K562 (cell line): ENCODE measurements around the gene ZP1. TPM values are rescaled to one million over a fixed set of nuclear protein-coding genes. Genes with fewer than 3 reads are reported as not detected.

Experiments used
- ATAC-seq: fragments of 200-7000 bp; cut with Tn5 transposase; 3 replicates; pipeline ENCODE4 v1.9.1; 2020; ENCODE audit warnings: moderate library complexity
- BruUV-seq: library from RNA; stranded (reverse); fragments of 400-500 nt; replicated peaks from 2 replicates; lab custom pipeline; 2021; lab: Mats Ljungman, UMichigan
- CTCF ChIA-PET: fragments of 300-600 bp; formaldehyde crosslinking; extraction: SDS; loops from one replicate; lab custom pipeline; 2021; ENCODE audit warnings: low intra/inter-chr PET ratio; lab: Yijun Ruan, JAX
- POLR2A ChIA-PET: fragments of 300-600, 350-650 bp; sonication (Branson Sonifier 250); formaldehyde crosslinking; extraction: SDS; loops from one replicate; lab custom pipeline; 2021; ENCODE audit warnings: antibody characterized with exemption, inconsistent platforms; lab: Yijun Ruan, JAX
- DNase-seq, 4 experiments: peaks; one replicate each; pipeline versions ENCODE4 v3.0.0 to v3.0.0-alpha.2; 2011 to 2018; ENCODE audit warnings: low spot score in 3 of 4, mixed read lengths in 3 of 4; ENCODE audit errors: extremely low read depth in 1 of 4
- FAIRE-seq: peaks from 2 replicates; lab custom pipeline; 2011; peaks lifted over from hg19 to GRCh38; lab: Jason Lieb, UNC
- H2AFZ ChIP-seq: 2 replicates; pipeline ENCODE4 v1.6.0; 2011; ENCODE audit warnings: low read depth, low read length, control low read depth, inconsistent platforms
- H3K27ac ChIP-seq: fragments of 200-600 bp; 3 replicates; pipeline ENCODE4 v1.8.0; 2011; ENCODE audit warnings: low read depth, mild to moderate bottlenecking, control low read depth, inconsistent platforms, low read length, moderate library complexity, mixed read lengths; ENCODE audit errors: extremely low read depth
- H3K27me3 ChIP-seq, 2 experiments: fragments of 300-600 bp in 1 of 2; 2 replicates in 1 of 2; 3 replicates in 1 of 2; pipeline versions ENCODE4 v1.6.0 to v1.8.0; 2011; ENCODE audit warnings: inconsistent platforms in 2 of 2, low read length in 2 of 2, mild to moderate bottlenecking in 1 of 2, mixed read lengths in 1 of 2, moderate library complexity in 1 of 2; ENCODE audit not compliant: control insufficient read depth in 2 of 2, insufficient read depth in 2 of 2
- H3K36me3 ChIP-seq: fragments of 300-600 bp; 3 replicates; pipeline ENCODE4 v1.8.0; 2011; ENCODE audit warnings: mild to moderate bottlenecking, low read length, inconsistent platforms; ENCODE audit not compliant: control insufficient read depth, insufficient read depth
- H3K4me1 ChIP-seq, 2 experiments: fragments of 200-600 bp in 1 of 2; replicated peaks in 1 of 2; 2 replicates in 1 of 2; 3 replicates in 1 of 2; pipeline versions ENCODE4 v1.5.1 to v1.8.0; 2011; ENCODE audit warnings: inconsistent platforms in 2 of 2, low read length in 2 of 2, mild to moderate bottlenecking in 1 of 2, mixed read lengths in 1 of 2, moderate library complexity in 1 of 2; ENCODE audit not compliant: control insufficient read depth in 2 of 2, insufficient read depth in 2 of 2
- H3K4me2 ChIP-seq: 2 replicates; pipeline ENCODE4 v1.6.1; 2011; ENCODE audit warnings: low read length, control low read depth, inconsistent platforms, mixed read lengths; ENCODE audit not compliant: insufficient read depth
- H3K4me3 ChIP-seq: fragments of 200-600 bp; sonication (generic), shearing (Covaris generic); 2 replicates; pipeline ENCODE4 v1.5.1; 2016; ENCODE audit warnings: control low read depth, inconsistent platforms
- H3K79me2 ChIP-seq: fragments of 200-600 bp; 3 replicates; pipeline ENCODE4 v1.8.0; 2011; ENCODE audit warnings: low read length, inconsistent platforms; ENCODE audit not compliant: control insufficient read depth, insufficient read depth
- H3K9ac ChIP-seq, 2 experiments: 2 replicates each; pipeline versions ENCODE4 v1.6.0 to v1.6.1; 2011; ENCODE audit warnings: low read depth in 2 of 2, low read length in 2 of 2, control low read depth in 1 of 2, inconsistent platforms in 1 of 2, mild to moderate bottlenecking in 1 of 2, mixed read lengths in 1 of 2; ENCODE audit not compliant: insufficient read depth in 1 of 2
- H3K9me1 ChIP-seq: one replicate; pipeline ENCODE4 v1.6.0; 2011; ENCODE audit warnings: inconsistent platforms, mild to moderate bottlenecking, low read length, moderate library complexity; ENCODE audit not compliant: control insufficient read depth, insufficient read depth
- H3K9me3 ChIP-seq: replicated peaks from 2 replicates; pipeline ENCODE4 v1.5.1; 2011; ENCODE audit warnings: low read depth, low read length, inconsistent platforms; ENCODE audit not compliant: control insufficient read depth, insufficient read depth
- H4K20me1 ChIP-seq: replicated peaks from 2 replicates; pipeline ENCODE4 v1.6.1; 2011; ENCODE audit warnings: low read length, inconsistent platforms, mixed read lengths; ENCODE audit not compliant: control insufficient read depth, insufficient read depth
- ARID1B ChIP-seq: fragments of 450-650 bp; IDR thresholded peaks from 2 replicates; pipeline ENCODE4 v1.6.1; 2016; ENCODE audit warnings: antibody characterized with exemption, mild to moderate bottlenecking, inconsistent platforms
- ATF3 ChIP-seq, 2 experiments: fragments of 450-650 bp in 1 of 2; sonication (generic) in 1 of 2; formaldehyde crosslinking in 1 of 2; IDR thresholded peaks in 1 of 2; conservative IDR thresholded peaks in 1 of 2; 2 replicates each; pipeline versions ENCODE4 v1.6.1 to v1.8.1; 2016 to 2023; ENCODE audit warnings: mild to moderate bottlenecking in 2 of 2, moderate library complexity in 2 of 2, inconsistent platforms in 1 of 2, missing genetic modification reagents in 1 of 2
- DMBX1 ChIP-seq: fragments of 250-450 bp; sonication (Bioruptor Pico); IDR thresholded peaks from 2 replicates; pipeline ENCODE4 v1.8.0; 2022; ENCODE audit warnings: inconsistent platforms, mild to moderate bottlenecking, moderate library complexity, borderline replicate concordance
- E2F8 ChIP-seq: fragments of 450-650 bp; IDR thresholded peaks from 2 replicates; pipeline ENCODE4 v1.7.1; 2018; ENCODE audit warnings: mild to moderate bottlenecking, low read depth; ENCODE audit not compliant: partially characterized antibody
- FOXA1 ChIP-seq: fragments of 450-650 bp; IDR thresholded peaks from 2 replicates; pipeline ENCODE4 v1.6.1; 2016; ENCODE audit warnings: mild to moderate bottlenecking, borderline replicate concordance
- FOXK2 ChIP-seq, 2 experiments: fragments of 450-650 bp; IDR thresholded peaks in 1 of 2; conservative IDR thresholded peaks in 1 of 2; 2 replicates each; pipeline ENCODE4 v1.6.1; 2016; ENCODE audit warnings: low read depth in 2 of 2, mild to moderate bottlenecking in 1 of 2
- GABPB1 ChIP-seq: sonication (generic); formaldehyde crosslinking; IDR thresholded peaks from 2 replicates; pipeline ENCODE4 v1.8.0; 2022; ENCODE audit warnings: mild to moderate bottlenecking, missing genetic modification reagents
- GATA2 ChIP-seq: sonication (generic); formaldehyde crosslinking; IDR thresholded peaks from 2 replicates; pipeline ENCODE4 v1.4.0; 2020; ENCODE audit warnings: mild to moderate bottlenecking, missing genetic modification reagents
- KDM1A ChIP-seq, 2 experiments: fragments of 450-650 bp; IDR thresholded peaks; 2 replicates each; pipeline ENCODE4 v1.6.1; 2016; ENCODE audit warnings: mild to moderate bottlenecking in 2 of 2
- MAFK ChIP-seq: IDR thresholded peaks from 2 replicates; pipeline ENCODE4 v1.6.1; 2011; ENCODE audit warnings: low read length, improper control_type of control experiment
- NFE2 ChIP-seq: IDR thresholded peaks from 2 replicates; pipeline ENCODE4 v1.6.1; 2014; ENCODE audit warnings: antibody characterized with exemption, low read depth
- PHF21A ChIP-seq: fragments of 450-650 bp; IDR thresholded peaks from 2 replicates; pipeline ENCODE4 v1.6.1; 2017; ENCODE audit warnings: low read depth, borderline replicate concordance
- RNF2 ChIP-seq: sonication (generic); IDR thresholded peaks from 2 replicates; pipeline ENCODE4 v1.6.1; 2016
- SAFB2 ChIP-seq: fragments of 200-400 bp; formaldehyde crosslinking; IDR thresholded peaks from 2 replicates; pipeline ENCODE4 v1.6.1; 2018; ENCODE audit warnings: borderline replicate concordance, low read length, low read depth, moderate library complexity; ENCODE audit not compliant: severe bottlenecking
- ZBTB12 ChIP-seq: fragments of 250-450 bp; sonication (Bioruptor Pico); IDR thresholded peaks from 2 replicates; pipeline ENCODE4 v1.4.0; 2020
- ZNF316 ChIP-seq: fragments of 450-650 bp; IDR thresholded peaks from 2 replicates; pipeline ENCODE4 v1.6.1; 2016
- ZNF778 ChIP-seq: fragments of 450-650 bp; formaldehyde crosslinking; IDR thresholded peaks from 2 replicates; pipeline ENCODE4 v1.4.0; 2020; ENCODE audit warnings: mild to moderate bottlenecking, moderate library complexity
- WGBS: fragments of 100-300 bp; shearing (Covaris generic); methylation state at CpG from one replicate; pipeline ENCODE4 v1.1.6; 2016; ENCODE audit warnings: low coverage, mixed read lengths; ENCODE audit not compliant: insufficient coverage; ENCODE audit errors: missing lambda C conversion rate; 5-methylcytosine and 5-hydroxymethylcytosine counted together
- in situ Hi-C: fragments of 300-500 bp; cut with MboI; formaldehyde crosslinking; loops from 4 replicates; pipeline ENCODE4 v1.15.0; 2018; ENCODE audit warnings: inconsistent platforms, mixed read lengths
- intact Hi-C: fragments of 100-400 bp; cut with micrococcal nuclease; formaldehyde crosslinking; loops from 2 replicates; pipeline ENCODE4 v1.14.2; 2022
- polyA plus RNA-seq, 8 experiments: library from polyadenylated mRNA; depleted of rRNA in 4 of 8; stranded (reverse) in 5 of 8; unstranded in 3 of 8; fragments of >200 nt; fragmentation: Nextera tagmentation in 2 of 8; fragmentation: Illumina TruSeq in 1 of 8; extraction: Ambion mirVana in 2 of 8; extraction: Trizol in 1 of 8; gene quantifications; 2 replicates each; pipeline versions ENCODE4 v1.2.1 to v1.2.3, GENCODE V29; 2011 to 2014; ENCODE audit warnings: inconsistent platforms in 1 of 8, missing spikeins in 1 of 8
- total RNA-seq, 7 experiments: library from RNA; depleted of rRNA in 6 of 7; stranded (reverse); fragments of >200 nt in 6 of 7; fragmentation: Illumina TruSeq in 2 of 7; extraction: Trizol in 2 of 7; gene quantifications; 2 replicates each; pipeline versions ENCODE4 v1.2.1 to v1.2.3, GENCODE V29; 2011 to 2021; ENCODE audit warnings: low replicate concordance in 1 of 7

ZP1 gene
- total and polyA plus RNA-seq, 9 of the 15 experiments (the other 6 are each of a cell fraction or from before 2014, with no cell fraction given) = 0.11 to 0.15 TPM; not detected in 7

- ChIA-PET CTCF (no interaction called here), POLR2A (interaction anchor here (1.4 kb wide), 1 partner anchor 10 kb away, joined by 4 read pairs; no protein-coding TSS in a partner anchor)
- no peaks in the 10 kb centered on the region for H3K9me3 ChIP-seq
- in situ Hi-C loops = no loop called here
- no TSS peak for BruUV-seq
- H3K4me3 ChIP-seq = no peak overlapping the region
- peak; percentile 19; the same call in 1 of the 3 replicates for ATAC-seq
- H3K79me2 ChIP-seq = peaks cover 5% of the 10 kb centered on the region; the same call in 1 of the 3 replicates
- FAIRE-seq = peak; percentile 71
- H3K9me1 ChIP-seq = peaks cover 6% of the 10 kb centered on the region
- no peak overlapping the region for H3K9ac ChIP-seq
- no peak overlapping the region for H2AFZ ChIP-seq
- intact Hi-C loops = no loop called here
- H3K27me3 ChIP-seq = no peaks in the 10 kb centered on the region
- DNase-seq = peak in 2 of 4 experiments; percentile 53 to 54
- H3K4me2 ChIP-seq = no peak overlapping the region
- H3K4me1 ChIP-seq = peaks cover 38 to 43% of the 10 kb centered on the region in 2 experiments
- no peaks in the 10 kb centered on the region for H4K20me1 ChIP-seq
- 54% methylated on average over 5 of the region's 5 CpGs for WGBS
- no peak overlapping the region for H3K27ac ChIP-seq
- H3K36me3 ChIP-seq = peaks cover 4% of the 10 kb centered on the region; the same call in 1 of the 3 replicates
- TF ChIP-seq PHF21A (0 out of 2 replicates have a peak, but pooled peaks have one; percentile 9), KDM1A (IDR thresholded peaks at IDR 0.05) (0 out of 4 replicates have a peak, but pooled peaks of 1 of the 2 experiments have one; percentile 53), GABPB1 (CRISPR knock-in tag) (no peak), ZBTB12 (CRISPR knock-in tag) (no peak), ARID1B (peak; percentile 30; the same call in 1 of the 2 replicates), E2F8 (no peak), FOXA1 (no peak), ATF3 (IDR thresholded peaks at IDR 0.05) (peak; percentile 70), ATF3 (CRISPR knock-in tag; conservative IDR thresholded peaks at IDR 0.05) (no peak), DMBX1 (CRISPR knock-in tag) (no peak), ZNF316 (peak; percentile 75), MAFK (peak; percentile 22; the same call in 1 of the 2 replicates), FOXK2 (conservative IDR thresholded peaks at IDR 0.05 in 1 of 2, IDR thresholded peaks at IDR 0.05 in 1 of 2; ENCODE audit: low read depth in 2 of 2) (peak in 1 of 2 experiments; percentile 34; a peak in 1 of 4 replicates), RNF2 (no peak), SAFB2 (no peak), GATA2 (no peak), NFE2 (peak; percentile 71), ZNF778 (CRISPR knock-in tag) (no peak)
Observed at GRCh38 chr11:60857378-60858232, 9.7 kb upstream of the ZP1 start.
